HEK293T (cell line): ENCODE data around the gene NINL.

Experiments used
- ARNT ChIP-seq: fragments of 450-650 bp; IDR thresholded peaks from 2 replicates; pipeline ENCODE4 v1.6.1; 2017; ENCODE audit warnings: mild to moderate bottlenecking
- BHLHE40 ChIP-seq: fragments of 450-650 bp; IDR thresholded peaks from 2 replicates; pipeline ENCODE4 v1.6.1; 2016; ENCODE audit warnings: mild to moderate bottlenecking, moderate library complexity, borderline replicate concordance
- ELF4 ChIP-seq: fragments of 450-650 bp; IDR thresholded peaks from 2 replicates; pipeline ENCODE4 v1.6.1; 2017; ENCODE audit warnings: antibody characterized with exemption
- FOXK2 ChIP-seq: fragments of 450-650 bp; IDR thresholded peaks from 2 replicates; pipeline ENCODE4 v1.6.1; 2016; ENCODE audit warnings: mild to moderate bottlenecking
- L3MBTL2 ChIP-seq: fragments of 450-650 bp; conservative IDR thresholded peaks from 2 replicates; pipeline ENCODE4 v1.6.1; 2016; ENCODE audit warnings: mild to moderate bottlenecking
- NFRKB ChIP-seq: fragments of 450-650 bp; IDR thresholded peaks from 2 replicates; pipeline ENCODE4 v1.6.1; 2016; ENCODE audit warnings: mild to moderate bottlenecking, moderate library complexity
- SP1 ChIP-seq: fragments of 450-650 bp; IDR thresholded peaks from 2 replicates; pipeline ENCODE4 v1.6.1; 2017
- SUZ12 ChIP-seq: fragments of 450-650 bp; IDR thresholded peaks from 2 replicates; pipeline ENCODE4 v1.6.1; 2016; ENCODE audit warnings: mild to moderate bottlenecking
- TARDBP ChIP-seq: fragments of 450-650 bp; IDR thresholded peaks from 2 replicates; pipeline ENCODE4 v1.6.1; 2016
- ZNF384 ChIP-seq: fragments of 450-650 bp; IDR thresholded peaks from 2 replicates; pipeline ENCODE4 v1.6.1; 2016

GRCh38 chr20:25544311-25544710 is 41.0 kb downstream of the NINL start:
- TF ChIP-seq BHLHE40 (no peak), SUZ12 (no peak), FOXK2 (no peak), ARNT (no peak), SP1 (no peak), ELF4 (no peak), NFRKB (no peak), ZNF384 (no peak), L3MBTL2 (no peak), TARDBP (no peak)
